PC-9 (cell line): ENCODE results near the gene SENP2. TPM values are rescaled to one million over a fixed set of nuclear protein-coding genes. Genes with fewer than 3 reads are reported as not detected.

Experiments
- BruUV-seq: library from RNA; stranded (reverse); fragments of 400-500 nt; replicated peaks from 2 replicates; lab custom pipeline; 2021; lab: Mats Ljungman, UMichigan
- CTCF ChIA-PET: fragments of 300-600 bp; sonication (Branson Sonifier 250); formaldehyde crosslinking; loops from one replicate; lab custom pipeline; 2022; ENCODE audit warnings: antibody characterized with exemption; lab: Charles Lee
- POLR2A ChIA-PET: fragments of 300-600 bp; sonication (Branson Sonifier 250); formaldehyde crosslinking; loops from one replicate; lab custom pipeline; 2022; ENCODE audit warnings: antibody characterized with exemption; ENCODE audit not compliant: unreplicated experiment; lab: Charles Lee
- DNase-seq, 2 experiments: peaks; one replicate each; pipeline versions ENCODE4 v3.0.0 to v3.0.0-alpha.2; 2015 to 2022; ENCODE audit warnings: mixed read lengths in 1 of 2
- H2AFZ ChIP-seq: fragments of 200-600 bp; sonication (generic); 2 replicates; pipeline ENCODE4 v1.8.1; 2017; ENCODE audit warnings: antibody characterized with exemption
- H3F3A ChIP-seq: fragments of 200-600 bp; sonication (generic); 2 replicates; pipeline ENCODE4 v1.8.1; 2017; ENCODE audit warnings: antibody characterized with exemption, mild to moderate bottlenecking, low read depth; ENCODE audit not compliant: insufficient read depth
- H3K27ac ChIP-seq: fragments of 200-600 bp; sonication (generic); 2 replicates; pipeline ENCODE4 v1.6.1; 2016; ENCODE audit warnings: mixed run types
- H3K27me3 ChIP-seq: fragments of 200-600 bp; sonication (generic); 2 replicates; pipeline ENCODE4 v1.6.1; 2016; ENCODE audit warnings: low read depth, mixed run types; ENCODE audit not compliant: insufficient read depth
- H3K36me3 ChIP-seq: fragments of 200-600 bp; sonication (generic); 2 replicates; pipeline ENCODE4 v1.6.1; 2016; ENCODE audit warnings: low read depth, mixed run types
- H3K4me1 ChIP-seq: fragments of 200-600 bp; sonication (generic); replicated peaks from 2 replicates; pipeline ENCODE4 v1.6.1; 2016; ENCODE audit warnings: mixed run types; ENCODE audit not compliant: insufficient read depth
- H3K4me2 ChIP-seq: fragments of 200-600 bp; sonication (generic); 2 replicates; pipeline ENCODE4 v1.6.1; 2017; ENCODE audit warnings: mixed run types
- H3K4me3 ChIP-seq: fragments of 200-600 bp; sonication (generic); 2 replicates; pipeline ENCODE4 v1.6.1; 2016; ENCODE audit warnings: mixed run types
- H3K79me2 ChIP-seq: fragments of 200-600 bp; sonication (generic); 2 replicates; pipeline ENCODE4 v1.6.1; 2017; ENCODE audit warnings: low read depth, mixed run types
- H3K9me2 ChIP-seq: fragments of 200-600 bp; sonication (generic); 2 replicates; pipeline ENCODE4 v1.8.1; 2017; ENCODE audit warnings: mild to moderate bottlenecking; ENCODE audit not compliant: insufficient read depth
- H3K9me3 ChIP-seq: fragments of 200-600 bp; sonication (generic); 2 replicates; pipeline ENCODE4 v1.8.1; 2016; ENCODE audit warnings: low read depth; ENCODE audit not compliant: insufficient read depth
- H4K20me1 ChIP-seq: fragments of 200-600 bp; sonication (generic); 2 replicates; pipeline ENCODE4 v1.8.1; 2017; ENCODE audit not compliant: insufficient read depth
- CTCF ChIP-seq: fragments of 200-600 bp; sonication (generic); conservative IDR thresholded peaks from 2 replicates; pipeline ENCODE4 v1.6.1; 2017; ENCODE audit warnings: mixed run types, antibody characterized with exemption, mild to moderate bottlenecking, moderate library complexity
- EZH2 ChIP-seq: fragments of 200-600 bp; sonication (generic); IDR thresholded peaks from 2 replicates; pipeline ENCODE4 v1.8.0; 2017; ENCODE audit warnings: antibody characterized with exemption, low read depth
- intact Hi-C: fragments of 100-400 bp; cut with micrococcal nuclease; formaldehyde crosslinking; loops from one replicate; pipeline ENCODE4 v1.10.0; 2022; ENCODE audit not compliant: unreplicated experiment
- total RNA-seq: library from RNA; stranded (reverse); gene quantifications from 2 replicates; pipeline ENCODE4 v1.2.3, GENCODE V29; 2021

The SENP2 gene
- total RNA-seq, 1 experiment from 2014 or later = 89.5 TPM

- CTCF ChIA-PET = no interaction called here
Observed at GRCh38 chr3:185623939-185624665, 38.0 kb downstream of the SENP2 start.

GRCh38 chr3:185625784-185626183, 39.7 kb downstream of the SENP2 start:
- Histone ChIP-seq H3K27ac (no peak overlapping the region), H3K9me3 (no peaks in the 10 kb centered on the region), H3K9me2 (no peaks in the 10 kb centered on the region), H3K4me1 (no peaks in the 10 kb centered on the region), H3F3A (peaks cover 37% of the 10 kb centered on the region), H2AFZ (no peak overlapping the region), H3K36me3 (peaks cover 34% of the 10 kb centered on the region), H3K4me2 (no peak overlapping the region), H3K4me3 (no peak overlapping the region), H4K20me1 (peaks cover 3% of the 10 kb centered on the region; the same call in 1 of the 2 replicates), H3K79me2 (no peaks in the 10 kb centered on the region), H3K27me3 (no peaks in the 10 kb centered on the region)
- peak in 1 of 2 experiments; percentile 24 for DNase-seq
- TF ChIP-seq CTCF (no peak), EZH2 (no peak)
- no TSS peak for BruUV-seq
- ChIA-PET CTCF (no interaction called here), POLR2A (no interaction called here)
- intact Hi-C loops = no loop called here

More at GRCh38 chr3:185623939-185624665, 38.0 kb downstream of the SENP2 start:
- Histone ChIP-seq H3K4me3 (no peak overlapping the region), H3K4me2 (no peak overlapping the region), H3K79me2 (no peaks in the 10 kb centered on the region), H3K4me1 (no peaks in the 10 kb centered on the region), H3F3A (peaks cover 20% of the 10 kb centered on the region), H3K27me3 (no peaks in the 10 kb centered on the region), H3K9me3 (no peaks in the 10 kb centered on the region), H2AFZ (no peak overlapping the region), H4K20me1 (peaks cover 3% of the 10 kb centered on the region; the same call in 1 of the 2 replicates), H3K27ac (no peak overlapping the region), H3K36me3 (peaks cover 37% of the 10 kb centered on the region), H3K9me2 (no peaks in the 10 kb centered on the region)
- TF ChIP-seq EZH2 (no peak), CTCF (no peak)
- BruUV-seq = no TSS peak
- peak in 1 of 2 experiments; percentile 12 for DNase-seq
- POLR2A ChIA-PET = interaction anchor here (0.6 kb wide), 1 partner anchor 1490 kb away, joined by 11 read pairs; no protein-coding TSS in a partner anchor
- intact Hi-C loops = no loop called here

GRCh38 chr3:185629554-185630181, 43.6 kb downstream of the SENP2 start:
- CTCF ChIA-PET = no interaction called here
- no peaks in the 10 kb centered on the region for H3K4me1 ChIP-seq
- H3K36me3 ChIP-seq = peaks cover 22% of the 10 kb centered on the region
- POLR2A ChIA-PET = no interaction called here
- no peak overlapping the region for H3K4me2 ChIP-seq
- intact Hi-C loops = no loop called here
- BruUV-seq = no TSS peak
- peaks cover 11% of the 10 kb centered on the region; the same call in 1 of the 2 replicates for H4K20me1 ChIP-seq
- H3F3A ChIP-seq = peaks cover 57% of the 10 kb centered on the region
- no peak overlapping the region for H2AFZ ChIP-seq
- H3K4me3 ChIP-seq = no peak overlapping the region
- H3K9me2 ChIP-seq = no peaks in the 10 kb centered on the region
- no peaks in the 10 kb centered on the region for H3K27me3 ChIP-seq
- no peaks in the 10 kb centered on the region for H3K79me2 ChIP-seq
- TF ChIP-seq CTCF = no peak
- TF ChIP-seq EZH2 = no peak
- H3K27ac ChIP-seq = 0 out of 2 replicates have a peak overlapping the region, but pooled peaks have one; percentile 4
- H3K9me3 ChIP-seq = no peaks in the 10 kb centered on the region
- DNase-seq = peak in 1 of 2 experiments; percentile 35
